GM12873 (cell line): Measurements from ENCODE around the gene FUCA2.

ENCODE experiments used
- CTCF ChIP-seq: IDR thresholded peaks from 2 replicates; pipeline ENCODE4 v1.5.1; 2012; ENCODE audit warnings: low read depth, mild to moderate bottlenecking, moderate library complexity, low read length, control low read depth; ENCODE audit not compliant: insufficient read depth; ENCODE audit errors: missing control alignments

FUCA2 gene

GRCh38 chr6:143506199-143506598, 5.3 kb downstream of the FUCA2 start:
- TF ChIP-seq CTCF: no peak

GRCh38 chr6:143505537-143505936, 6.0 kb downstream of the FUCA2 start:
- no peak for TF ChIP-seq CTCF

- no peak for TF ChIP-seq CTCF
Measured at GRCh38 chr6:143505111-143505510, 6.4 kb downstream of the FUCA2 start.

GRCh38 chr6:143504369-143504768, 7.2 kb downstream of the FUCA2 start:
- no peak for TF ChIP-seq CTCF

- peak; percentile 2 for TF ChIP-seq CTCF
Measured at GRCh38 chr6:143501851-143502250, 9.7 kb downstream of the FUCA2 start.

- TF ChIP-seq CTCF: no peak
Measured at GRCh38 chr6:143498428-143498827, 13.1 kb downstream of the FUCA2 start.

GRCh38 chr6:143496974-143497373, 14.5 kb downstream of the FUCA2 start:
- TF ChIP-seq CTCF: no peak

- no peak for TF ChIP-seq CTCF
Measured at GRCh38 chr6:143490775-143491174, 20.7 kb downstream of the FUCA2 start.
